Measurements from ENCODE around the gene FANCE. TPM values are rescaled to one million over a fixed set of nuclear protein-coding genes. Genes with fewer than 3 reads are reported as not detected.

The FANCE gene
- total RNA-seq, 1 experiment from 2014 or later = 4.3 TPM

DNA sequence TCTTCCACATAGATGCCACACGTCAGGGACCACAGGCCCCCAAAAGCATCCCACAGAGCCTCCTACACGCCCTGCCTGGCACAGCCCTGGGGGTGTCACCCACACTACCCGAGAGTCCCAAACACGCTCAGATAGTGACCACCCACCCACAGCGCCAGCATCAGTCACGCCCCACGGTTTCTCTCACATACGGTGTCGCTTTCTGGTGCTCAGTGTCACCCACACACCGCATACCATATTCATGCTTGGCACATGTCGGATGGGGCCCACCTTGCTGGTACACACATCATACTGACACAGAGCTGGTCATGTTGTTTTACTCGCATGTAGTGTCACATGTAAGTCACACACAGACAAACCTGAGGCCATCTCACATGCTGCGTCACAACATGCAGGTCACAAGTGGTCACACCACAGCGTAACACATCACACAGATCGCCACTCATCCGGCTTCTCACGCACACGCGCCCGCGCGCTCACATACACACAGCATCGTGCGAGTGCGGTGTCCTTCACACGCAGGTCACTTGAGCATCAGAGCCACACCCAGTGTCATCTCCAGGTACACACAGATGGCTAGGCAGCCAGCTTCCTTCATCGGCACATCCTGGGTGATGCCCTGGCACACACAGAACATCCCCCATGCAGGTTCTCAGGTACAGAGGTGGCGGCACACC lies 41.3 kb downstream of the FANCE start:
- H3K27ac ChIP-seq (ENCODE audit: low read length) = no peak overlapping the region
- H3K36me3 ChIP-seq (ENCODE audit: control insufficient read depth, insufficient read depth, low read length) = no peaks in the 10 kb centered on the region; the same call in 1 of the 2 replicates
- intact Hi-C loops (cut with micrococcal nuclease; ENCODE audit: unreplicated experiment) = no loop called here
- ATAC-seq (no peak), DNase-seq (ENCODE audit: low read depth, low spot score) (no peak)
- no peaks in the 10 kb centered on the region for H3K27me3 ChIP-seq (ENCODE audit: control insufficient read depth, insufficient read depth, low read length)
- H3K4me3 ChIP-seq (ENCODE audit: low read depth in 2 of 2, low read length in 2 of 2) = no peak overlapping the region
- CTCF ChIA-PET = interaction anchor here (0.6 kb wide), 2 partner anchors 59 to 1270 kb away, joined by 3 read pairs; no protein-coding TSS in a partner anchor
- TSS peak; percentile 71 for BruUV-seq (replicated peaks)
- peaks cover 26% of the 10 kb centered on the region for H3K4me1 ChIP-seq (ENCODE audit: control insufficient read depth, insufficient read depth, low read length)
- POLR2A ChIA-PET = no interaction called here
- no peaks in the 10 kb centered on the region for H3K9me3 ChIP-seq (ENCODE audit: control insufficient read depth, insufficient read depth, low read depth, low read length)
- in situ Hi-C loops (cut with HindIII; ENCODE audit: low pct_unique_long_range_greater_than_20kb, low sequenced_read_pairs) = no loop called here
- no peak for TF ChIP-seq SIN3A (IDR thresholded peaks at IDR 0.05; ENCODE audit: borderline replicate concordance, insufficient read depth, low read depth, low read length)
- TF ChIP-seq, protein P1, sequence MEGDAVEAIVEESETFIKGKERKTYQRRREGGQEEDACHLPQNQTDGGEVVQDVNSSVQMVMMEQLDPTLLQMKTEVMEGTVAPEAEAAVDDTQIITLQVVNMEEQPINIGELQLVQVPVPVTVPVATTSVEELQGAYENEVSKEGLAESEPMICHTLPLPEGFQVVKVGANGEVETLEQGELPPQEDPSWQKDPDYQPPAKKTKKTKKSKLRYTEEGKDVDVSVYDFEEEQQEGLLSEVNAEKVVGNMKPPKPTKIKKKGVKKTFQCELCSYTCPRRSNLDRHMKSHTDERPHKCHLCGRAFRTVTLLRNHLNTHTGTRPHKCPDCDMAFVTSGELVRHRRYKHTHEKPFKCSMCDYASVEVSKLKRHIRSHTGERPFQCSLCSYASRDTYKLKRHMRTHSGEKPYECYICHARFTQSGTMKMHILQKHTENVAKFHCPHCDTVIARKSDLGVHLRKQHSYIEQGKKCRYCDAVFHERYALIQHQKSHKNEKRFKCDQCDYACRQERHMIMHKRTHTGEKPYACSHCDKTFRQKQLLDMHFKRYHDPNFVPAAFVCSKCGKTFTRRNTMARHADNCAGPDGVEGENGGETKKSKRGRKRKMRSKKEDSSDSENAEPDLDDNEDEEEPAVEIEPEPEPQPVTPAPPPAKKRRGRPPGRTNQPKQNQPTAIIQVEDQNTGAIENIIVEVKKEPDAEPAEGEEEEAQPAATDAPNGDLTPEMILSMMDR (IDR thresholded peaks at IDR 0.05) = no peak
- no peak for TF ChIP-seq POLR2AphosphoS5 (IDR thresholded peaks at IDR 0.05; ENCODE audit: low read depth, low read length)

DNA sequence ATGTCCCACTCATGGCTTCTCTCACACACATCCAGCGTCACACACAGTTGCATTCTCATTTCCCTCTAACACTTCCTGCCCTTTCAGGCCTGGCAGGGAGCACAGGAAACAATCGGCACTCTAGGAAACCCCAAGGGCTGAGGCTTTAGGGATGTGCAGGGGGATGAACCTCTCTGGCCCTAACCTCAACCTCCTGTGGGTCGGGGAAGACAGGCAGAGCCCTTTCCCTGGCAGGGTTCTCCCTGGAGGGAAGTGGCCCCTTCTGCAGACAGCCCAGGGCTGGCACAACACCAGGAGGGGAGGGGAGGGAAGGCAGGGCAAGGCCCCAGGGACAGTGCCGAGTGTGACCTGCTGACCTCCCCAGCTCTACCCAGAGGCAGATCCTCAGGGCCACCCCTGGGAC lies 42.0 kb downstream of the FANCE start:
- H3K27ac ChIP-seq (ENCODE audit: low read length) = no peak overlapping the region
- TF ChIP-seq SIN3A (IDR thresholded peaks at IDR 0.05; ENCODE audit: borderline replicate concordance, insufficient read depth, low read depth, low read length) = no peak
- no peak for TF ChIP-seq TCF7L2 (IDR thresholded peaks at IDR 0.05; ENCODE audit: low read depth, low read length)
- no peak for TF ChIP-seq POLR2AphosphoS5 (IDR thresholded peaks at IDR 0.05; ENCODE audit: low read depth, low read length)
- TF ChIP-seq, protein P1 (IDR thresholded peaks at IDR 0.05) = no peak
- TF ChIP-seq, protein P2, sequence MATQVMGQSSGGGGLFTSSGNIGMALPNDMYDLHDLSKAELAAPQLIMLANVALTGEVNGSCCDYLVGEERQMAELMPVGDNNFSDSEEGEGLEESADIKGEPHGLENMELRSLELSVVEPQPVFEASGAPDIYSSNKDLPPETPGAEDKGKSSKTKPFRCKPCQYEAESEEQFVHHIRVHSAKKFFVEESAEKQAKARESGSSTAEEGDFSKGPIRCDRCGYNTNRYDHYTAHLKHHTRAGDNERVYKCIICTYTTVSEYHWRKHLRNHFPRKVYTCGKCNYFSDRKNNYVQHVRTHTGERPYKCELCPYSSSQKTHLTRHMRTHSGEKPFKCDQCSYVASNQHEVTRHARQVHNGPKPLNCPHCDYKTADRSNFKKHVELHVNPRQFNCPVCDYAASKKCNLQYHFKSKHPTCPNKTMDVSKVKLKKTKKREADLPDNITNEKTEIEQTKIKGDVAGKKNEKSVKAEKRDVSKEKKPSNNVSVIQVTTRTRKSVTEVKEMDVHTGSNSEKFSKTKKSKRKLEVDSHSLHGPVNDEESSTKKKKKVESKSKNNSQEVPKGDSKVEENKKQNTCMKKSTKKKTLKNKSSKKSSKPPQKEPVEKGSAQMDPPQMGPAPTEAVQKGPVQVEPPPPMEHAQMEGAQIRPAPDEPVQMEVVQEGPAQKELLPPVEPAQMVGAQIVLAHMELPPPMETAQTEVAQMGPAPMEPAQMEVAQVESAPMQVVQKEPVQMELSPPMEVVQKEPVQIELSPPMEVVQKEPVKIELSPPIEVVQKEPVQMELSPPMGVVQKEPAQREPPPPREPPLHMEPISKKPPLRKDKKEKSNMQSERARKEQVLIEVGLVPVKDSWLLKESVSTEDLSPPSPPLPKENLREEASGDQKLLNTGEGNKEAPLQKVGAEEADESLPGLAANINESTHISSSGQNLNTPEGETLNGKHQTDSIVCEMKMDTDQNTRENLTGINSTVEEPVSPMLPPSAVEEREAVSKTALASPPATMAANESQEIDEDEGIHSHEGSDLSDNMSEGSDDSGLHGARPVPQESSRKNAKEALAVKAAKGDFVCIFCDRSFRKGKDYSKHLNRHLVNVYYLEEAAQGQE (IDR thresholded peaks at IDR 0.05; ENCODE audit: insufficient read depth in 1 of 2, low read depth in 2 of 2, low read length in 1 of 2) = no peak
- ChIA-PET POLR2A (no interaction called here), CTCF (interaction anchor here (0.6 kb wide), 1 partner anchor 1270 kb away, joined by 3 read pairs; no protein-coding TSS in a partner anchor)
- H3K4me1 ChIP-seq (ENCODE audit: control insufficient read depth, insufficient read depth, low read length) = peaks cover 23% of the 10 kb centered on the region
- in situ Hi-C loops (cut with HindIII; ENCODE audit: low pct_unique_long_range_greater_than_20kb, low sequenced_read_pairs) = no loop called here
- DNase-seq (ENCODE audit: low read depth, low spot score) = no peak
- ATAC-seq = no peak
- no peaks in the 10 kb centered on the region; the same call in 1 of the 2 replicates for H3K36me3 ChIP-seq (ENCODE audit: control insufficient read depth, insufficient read depth, low read length)
- H3K9me3 ChIP-seq (ENCODE audit: control insufficient read depth, insufficient read depth, low read depth, low read length) = no peaks in the 10 kb centered on the region
- intact Hi-C loops (cut with micrococcal nuclease; ENCODE audit: unreplicated experiment) = no loop called here
- no peak overlapping the region for H3K4me3 ChIP-seq (ENCODE audit: low read depth in 2 of 2, low read length in 2 of 2)
- no TSS peak for BruUV-seq (replicated peaks)
- H3K27me3 ChIP-seq (ENCODE audit: control insufficient read depth, insufficient read depth, low read length) = no peaks in the 10 kb centered on the region
